OCI-LY7 (cell line): ENCODE data around the gene GPR3. TPM values are rescaled to one million over a fixed set of nuclear protein-coding genes. Genes with fewer than 3 reads are reported as not detected.

ENCODE experiments used
- BruUV-seq: library from RNA; stranded (reverse); fragments of 400-500 nt; replicated peaks from 2 replicates; lab custom pipeline; 2021; lab: Mats Ljungman, UMichigan
- CTCF ChIA-PET: fragments of 300-600 bp; sonication (Branson Sonifier 250); formaldehyde crosslinking; loops from one replicate; lab custom pipeline; 2022; ENCODE audit warnings: antibody characterized with exemption; ENCODE audit not compliant: unreplicated experiment; lab: Charles Lee
- POLR2A ChIA-PET: fragments of 300-600 bp; sonication (Branson Sonifier 250); formaldehyde crosslinking; loops from one replicate; lab custom pipeline; 2022; ENCODE audit warnings: antibody characterized with exemption; lab: Charles Lee
- DNase-seq: peaks from one replicate; pipeline ENCODE4 v3.0.0-alpha.2; 2015; ENCODE audit warnings: low spot score
- H2AFZ ChIP-seq: fragments of 200-600 bp; sonication (generic), shearing (Covaris generic); 2 replicates; pipeline ENCODE4 v1.6.1; 2014; ENCODE audit warnings: mild to moderate bottlenecking, antibody characterized with exemption, low read length, moderate library complexity
- H3K27ac ChIP-seq: fragments of 200-600 bp; sonication (generic); 2 replicates; pipeline ENCODE4 v1.5.1; 2014; ENCODE audit warnings: mixed run types, low read depth, mild to moderate bottlenecking, moderate library complexity, low read length, inconsistent platforms; ENCODE audit not compliant: poor library complexity, severe bottlenecking
- H3K36me3 ChIP-seq: fragments of 200-600 bp; sonication (generic); 2 replicates; pipeline ENCODE4 v1.6.1; 2014; ENCODE audit warnings: mild to moderate bottlenecking, antibody characterized with exemption, low read length, moderate library complexity, mixed read lengths; ENCODE audit not compliant: insufficient read depth
- H3K4me1 ChIP-seq: fragments of 200-600 bp; sonication (generic); 2 replicates; pipeline ENCODE4 v1.5.1; 2014; ENCODE audit warnings: mild to moderate bottlenecking, low read length; ENCODE audit not compliant: insufficient read depth, poor library complexity, severe bottlenecking
- H3K4me2 ChIP-seq: fragments of 200-600 bp; sonication (generic); 2 replicates; pipeline ENCODE4 v1.6.1; 2014; ENCODE audit warnings: mild to moderate bottlenecking, low read length
- H3K4me3 ChIP-seq: fragments of 200-600 bp; sonication (generic); 2 replicates; pipeline ENCODE4 v1.5.1; 2014; ENCODE audit warnings: mild to moderate bottlenecking, low read depth, low read length; ENCODE audit not compliant: poor library complexity, severe bottlenecking
- H3K79me2 ChIP-seq: fragments of 200-600 bp; sonication (generic); 2 replicates; pipeline ENCODE4 v1.6.1; 2016; ENCODE audit warnings: low read depth, mild to moderate bottlenecking, low read length, moderate library complexity, mixed read lengths; ENCODE audit not compliant: insufficient read depth
- H3K9me2 ChIP-seq: fragments of 200-600 bp; sonication (generic); 2 replicates; pipeline ENCODE4 v1.6.1; 2016; ENCODE audit warnings: mild to moderate bottlenecking, low read length, mixed read lengths; ENCODE audit not compliant: insufficient read depth
- H3K9me3 ChIP-seq: fragments of 200-600 bp; sonication (generic); 2 replicates; pipeline ENCODE4 v1.6.1; 2014; ENCODE audit warnings: mild to moderate bottlenecking, mixed run types, low read length, mixed read lengths
- H4K20me1 ChIP-seq: fragments of 200-600 bp; sonication (generic); 2 replicates; pipeline ENCODE4 v1.6.1; 2014; ENCODE audit warnings: mild to moderate bottlenecking, antibody characterized with exemption, low read length, moderate library complexity, mixed read lengths; ENCODE audit not compliant: insufficient read depth
- EZH2phosphoT487 ChIP-seq: fragments of 200-600 bp; sonication (generic); IDR thresholded peaks from 2 replicates; pipeline ENCODE4 v1.6.1; 2018; ENCODE audit warnings: low read depth, borderline replicate concordance, mild to moderate bottlenecking, mixed run types, antibody characterized with exemption, low read length, moderate library complexity, mixed read lengths
- intact Hi-C: fragments of 100-400 bp; cut with micrococcal nuclease; formaldehyde crosslinking; loops from one replicate; pipeline ENCODE4 v1.10.0; 2022; ENCODE audit not compliant: unreplicated experiment
- total RNA-seq, 2 experiments: library from RNA; depleted of rRNA in 1 of 2; stranded (reverse); fragments of >200 nt in 1 of 2; shearing (Covaris generic) in 1 of 2; gene quantifications; 2 replicates each; pipeline ENCODE4 v1.2.3, GENCODE V29; 2014 to 2022
- TF ChIP-seq, protein P1 (sequence below): fragments of 200-600 bp; sonication (generic); conservative IDR thresholded peaks from 2 replicates; pipeline ENCODE4 v1.5.1; 2014; ENCODE audit warnings: mild to moderate bottlenecking, antibody characterized with exemption, low read length, moderate library complexity, mixed read lengths

Gene GPR3
- total RNA-seq, 2 experiments from 2014 or later: 0.25 to 0.32 TPM

DNA sequence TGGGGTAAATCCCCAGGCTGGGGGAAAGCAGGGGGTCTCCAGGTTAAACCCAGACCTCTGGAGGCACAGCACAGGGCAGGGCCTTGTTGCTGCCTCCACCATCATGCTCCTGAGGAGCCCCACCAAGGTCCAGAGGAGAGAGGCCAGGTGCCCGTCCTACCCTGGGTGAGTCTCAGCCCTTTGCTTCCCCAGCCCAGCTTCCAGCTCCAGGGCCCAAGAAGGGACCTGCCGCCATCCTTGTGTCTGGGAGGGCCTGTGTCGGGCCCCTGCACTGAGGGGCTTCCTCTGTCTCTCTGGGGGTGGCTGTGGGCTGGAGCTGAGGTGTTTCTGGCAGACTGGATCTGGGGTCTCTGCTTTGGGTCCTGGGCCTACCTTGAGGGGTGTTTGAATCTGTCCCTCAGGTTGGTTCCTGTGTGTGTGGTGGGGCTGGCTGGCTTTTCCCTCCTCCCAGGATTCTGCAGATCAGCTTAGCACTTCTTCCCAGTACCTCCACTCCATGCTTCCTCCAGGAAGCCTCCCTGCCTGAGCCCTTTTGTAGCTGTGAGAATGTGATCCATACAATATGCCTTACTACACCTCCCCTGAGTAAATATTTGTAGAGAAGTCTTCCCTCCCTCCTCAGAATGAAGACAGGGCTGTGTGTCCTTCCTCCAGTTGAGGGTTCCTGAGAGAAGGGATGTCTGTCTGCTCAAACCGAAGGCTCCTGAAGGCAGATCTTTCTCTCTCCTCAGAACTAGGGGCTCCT, 6.2 kb downstream of the GPR3 start:
- Histone ChIP-seq H3K36me3 (no peaks in the 10 kb centered on the region), H3K4me3 (no peak overlapping the region), H3K27ac (no peak overlapping the region), H3K4me1 (peaks cover 21% of the 10 kb centered on the region), H3K9me2 (no peaks in the 10 kb centered on the region), H4K20me1 (no peaks in the 10 kb centered on the region), H2AFZ (no peak overlapping the region), H3K4me2 (no peak overlapping the region), H3K9me3 (no peaks in the 10 kb centered on the region), H3K79me2 (no peaks in the 10 kb centered on the region)
- no peak for DNase-seq
- intact Hi-C loops: no loop called here
- POLR2A ChIA-PET: no interaction called here
- CTCF ChIA-PET: no interaction called here
- no TSS peak for BruUV-seq
- TF ChIP-seq EZH2phosphoT487: no peak
- TF ChIP-seq, protein P1, sequence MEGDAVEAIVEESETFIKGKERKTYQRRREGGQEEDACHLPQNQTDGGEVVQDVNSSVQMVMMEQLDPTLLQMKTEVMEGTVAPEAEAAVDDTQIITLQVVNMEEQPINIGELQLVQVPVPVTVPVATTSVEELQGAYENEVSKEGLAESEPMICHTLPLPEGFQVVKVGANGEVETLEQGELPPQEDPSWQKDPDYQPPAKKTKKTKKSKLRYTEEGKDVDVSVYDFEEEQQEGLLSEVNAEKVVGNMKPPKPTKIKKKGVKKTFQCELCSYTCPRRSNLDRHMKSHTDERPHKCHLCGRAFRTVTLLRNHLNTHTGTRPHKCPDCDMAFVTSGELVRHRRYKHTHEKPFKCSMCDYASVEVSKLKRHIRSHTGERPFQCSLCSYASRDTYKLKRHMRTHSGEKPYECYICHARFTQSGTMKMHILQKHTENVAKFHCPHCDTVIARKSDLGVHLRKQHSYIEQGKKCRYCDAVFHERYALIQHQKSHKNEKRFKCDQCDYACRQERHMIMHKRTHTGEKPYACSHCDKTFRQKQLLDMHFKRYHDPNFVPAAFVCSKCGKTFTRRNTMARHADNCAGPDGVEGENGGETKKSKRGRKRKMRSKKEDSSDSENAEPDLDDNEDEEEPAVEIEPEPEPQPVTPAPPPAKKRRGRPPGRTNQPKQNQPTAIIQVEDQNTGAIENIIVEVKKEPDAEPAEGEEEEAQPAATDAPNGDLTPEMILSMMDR: no peak

DNA sequence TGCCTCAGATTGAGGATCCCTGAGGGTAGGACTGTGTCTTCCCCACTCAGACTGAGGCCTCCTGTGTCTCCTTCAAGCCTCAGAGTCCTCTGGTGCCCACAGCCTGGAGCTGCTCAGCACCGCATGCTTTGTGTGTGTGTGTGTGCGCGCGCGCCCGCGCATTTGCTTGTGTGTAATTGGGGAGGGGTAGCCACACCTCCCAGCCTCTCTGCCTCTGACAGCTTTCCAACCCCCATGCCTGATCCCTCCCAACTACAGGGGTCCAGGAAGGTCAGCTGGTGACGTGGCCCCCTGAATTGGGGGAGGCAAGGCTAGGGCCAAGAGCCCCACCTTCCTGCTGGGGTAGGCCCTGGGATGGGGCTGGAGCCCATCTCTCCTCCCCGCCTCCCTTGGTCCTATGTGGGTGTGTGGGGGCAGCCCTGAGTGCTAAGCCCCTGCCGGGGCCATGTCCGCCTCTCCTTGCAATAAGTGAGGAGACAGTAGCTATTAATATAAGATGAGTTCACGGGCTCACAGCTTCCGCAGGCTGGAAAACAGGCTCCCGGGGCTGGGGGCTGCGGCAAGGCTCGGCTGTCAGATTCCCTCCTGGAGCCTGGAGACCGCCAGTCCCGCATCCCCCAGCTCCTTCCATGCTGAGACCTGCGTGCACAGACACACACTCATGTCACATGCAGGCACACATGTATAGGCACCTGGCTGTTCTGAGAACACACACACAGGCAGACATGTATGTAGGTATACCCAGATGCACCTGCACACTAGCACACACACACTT, 7.0 kb downstream of the GPR3 start:
- Histone ChIP-seq H3K79me2 (no peaks in the 10 kb centered on the region), H4K20me1 (no peaks in the 10 kb centered on the region), H3K9me2 (no peaks in the 10 kb centered on the region), H3K4me2 (no peak overlapping the region), H3K36me3 (no peaks in the 10 kb centered on the region), H3K4me3 (no peak overlapping the region), H3K9me3 (no peaks in the 10 kb centered on the region), H3K27ac (no peak overlapping the region), H2AFZ (no peak overlapping the region), H3K4me1 (peaks cover 30% of the 10 kb centered on the region)
- intact Hi-C loops: no loop called here
- POLR2A ChIA-PET: no interaction called here
- no TSS peak for BruUV-seq
- CTCF ChIA-PET: interaction anchor here (0.9 kb wide), 1 partner anchor 43 kb away, joined by 3 read pairs; no protein-coding TSS in a partner anchor
- TF ChIP-seq, protein P1: no peak
- TF ChIP-seq EZH2phosphoT487: no peak
- DNase-seq: no peak
